Epithelial cell of esophagus (primary cell): ENCODE measurements around the gene NUP210L.
"Not testable (repeated sequence)": the region's sequence is repeated elsewhere in the genome, so short reads cannot be mapped to it uniquely, and the experiment has no call there.

Source experiments
- DNase-seq: peaks from one replicate; pipeline ENCODE4 v3.0.0; 2010; ENCODE audit warnings: low read depth
- H3K4me3 ChIP-seq: 2 replicates; pipeline ENCODE4 v1.5.1; 2011; ENCODE audit warnings: mild to moderate bottlenecking, low read length, control low read depth
- TF ChIP-seq, protein P1 (sequence below): IDR thresholded peaks from 2 replicates; pipeline ENCODE4 v1.5.1; 2011; ENCODE audit warnings: low read depth, mild to moderate bottlenecking, low read length, control low read depth, inconsistent platforms; ENCODE audit not compliant: insufficient read depth; ENCODE audit errors: missing control alignments

Gene NUP210L

DNA sequence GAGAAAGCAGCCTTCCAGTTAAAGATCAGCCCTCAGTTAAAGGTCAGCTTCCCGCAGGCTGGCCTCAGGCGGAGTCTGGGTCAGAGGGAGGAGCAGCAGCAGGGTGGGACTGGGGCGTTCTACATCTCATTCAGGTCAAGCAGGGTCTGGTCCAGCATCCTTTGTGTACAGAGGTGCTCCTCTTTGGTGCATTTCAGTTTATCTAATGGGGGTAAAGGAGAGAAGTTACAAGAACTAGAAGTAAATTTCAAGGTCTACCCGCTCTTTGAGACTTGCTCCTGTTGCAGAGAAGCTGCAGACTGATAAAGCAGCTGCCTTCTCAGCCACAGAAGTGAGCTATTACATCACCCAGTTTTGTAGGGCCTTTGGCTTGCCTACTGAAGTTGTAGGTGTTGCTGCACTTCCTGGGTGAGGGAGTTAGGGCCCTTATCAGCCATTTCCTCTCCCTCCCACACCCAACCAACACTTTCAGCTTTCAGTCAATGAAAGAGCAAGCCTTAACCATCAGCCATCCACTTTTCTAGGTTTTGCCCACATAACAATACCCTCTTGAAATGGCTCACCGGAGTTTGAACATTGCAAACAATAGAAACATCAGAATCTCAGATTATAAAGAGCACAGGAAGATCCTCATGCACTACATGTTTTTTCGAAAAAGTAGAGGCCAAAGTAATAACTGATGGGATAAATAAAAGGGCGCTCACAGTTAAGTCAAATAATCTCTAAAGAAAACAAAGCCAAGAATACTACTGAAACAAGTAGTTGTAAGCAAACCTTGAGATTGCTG lies 2.8 kb upstream of the NUP210L start:
- TF ChIP-seq, protein P1, sequence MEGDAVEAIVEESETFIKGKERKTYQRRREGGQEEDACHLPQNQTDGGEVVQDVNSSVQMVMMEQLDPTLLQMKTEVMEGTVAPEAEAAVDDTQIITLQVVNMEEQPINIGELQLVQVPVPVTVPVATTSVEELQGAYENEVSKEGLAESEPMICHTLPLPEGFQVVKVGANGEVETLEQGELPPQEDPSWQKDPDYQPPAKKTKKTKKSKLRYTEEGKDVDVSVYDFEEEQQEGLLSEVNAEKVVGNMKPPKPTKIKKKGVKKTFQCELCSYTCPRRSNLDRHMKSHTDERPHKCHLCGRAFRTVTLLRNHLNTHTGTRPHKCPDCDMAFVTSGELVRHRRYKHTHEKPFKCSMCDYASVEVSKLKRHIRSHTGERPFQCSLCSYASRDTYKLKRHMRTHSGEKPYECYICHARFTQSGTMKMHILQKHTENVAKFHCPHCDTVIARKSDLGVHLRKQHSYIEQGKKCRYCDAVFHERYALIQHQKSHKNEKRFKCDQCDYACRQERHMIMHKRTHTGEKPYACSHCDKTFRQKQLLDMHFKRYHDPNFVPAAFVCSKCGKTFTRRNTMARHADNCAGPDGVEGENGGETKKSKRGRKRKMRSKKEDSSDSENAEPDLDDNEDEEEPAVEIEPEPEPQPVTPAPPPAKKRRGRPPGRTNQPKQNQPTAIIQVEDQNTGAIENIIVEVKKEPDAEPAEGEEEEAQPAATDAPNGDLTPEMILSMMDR = no peak
- peak; percentile 15 for DNase-seq
- no peak overlapping the region for H3K4me3 ChIP-seq

GRCh38 chr1:154155251-154155650 lies 378 bp upstream of the NUP210L start:
- no peak for DNase-seq
- TF ChIP-seq, protein P1 = no peak
- H3K4me3 ChIP-seq = no peak overlapping the region

- H3K4me3 ChIP-seq = no peak overlapping the region
- no peak for DNase-seq
- TF ChIP-seq, protein P1 = no peak
Observed at GRCh38 chr1:154154053-154154452, 820 bp downstream of the NUP210L start.

- no peak for DNase-seq
- TF ChIP-seq, protein P1 = no peak
- H3K4me3 ChIP-seq = no peak overlapping the region
Observed at GRCh38 chr1:154151311-154151710, 3.6 kb downstream of the NUP210L start.

GRCh38 chr1:154148807-154149206 lies 6.1 kb downstream of the NUP210L start:
- DNase-seq = no peak
- TF ChIP-seq, protein P1 = no peak
- no peak overlapping the region for H3K4me3 ChIP-seq

GRCh38 chr1:154147505-154147904 lies 7.4 kb downstream of the NUP210L start:
- not testable (repeated sequence) for H3K4me3 ChIP-seq, DNase-seq

GRCh38 chr1:154145986-154146385 lies 8.9 kb downstream of the NUP210L start:
- TF ChIP-seq, protein P1 = peak; percentile 27
- H3K4me3 ChIP-seq = no peak overlapping the region
- DNase-seq = no peak
